ENCODE measurements around the gene NECTIN3. TPM values are rescaled to one million over a fixed set of nuclear protein-coding genes. Genes with fewer than 3 reads are reported as not detected.

The NECTIN3 gene
- total RNA-seq, 2 donors from 2014 or later: 8.8 to 16.6 TPM

GRCh38 chr3:111241960-111242359 lies 170.3 kb downstream of the NECTIN3 start:
- Histone ChIP-seq H3K36me3 (no peaks in the 10 kb centered on the region), H3K9me3 (peaks cover 0 to 6% of the 10 kb centered on the region in 2 donors), H3K4me3 (no peak overlapping the region), H3K27me3 (no peaks in the 10 kb centered on the region), H3K4me1 (no peaks in the 10 kb centered on the region), H3K27ac (no peak overlapping the region)
- DNase-seq (ENCODE audit: low spot score): no peak
- no peak for TF ChIP-seq CTCF (IDR thresholded peaks at IDR 0.05)

Measured in right atrium auricular region (tissue), 2 donors.